Measurements from ENCODE around the gene OR52B2.

OR52B2 gene

DNA sequence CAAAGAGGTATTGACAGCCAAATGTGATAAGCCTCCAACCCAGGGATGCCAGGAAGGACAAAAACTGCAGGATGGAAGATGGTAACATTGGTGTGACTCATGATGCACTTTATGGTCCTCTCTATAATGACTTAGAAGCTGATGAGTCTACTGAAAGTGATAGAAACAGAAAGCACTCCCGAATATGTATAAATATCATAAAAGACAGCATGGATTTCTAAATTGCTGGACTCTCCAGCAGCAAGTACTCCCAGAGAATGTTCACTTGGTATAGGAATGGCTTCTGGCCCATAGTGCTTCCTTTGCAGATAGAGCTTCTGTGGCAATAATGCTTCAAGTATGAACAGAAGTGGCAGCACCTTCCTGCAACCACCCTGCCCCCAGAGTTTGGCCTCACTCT is at the start of gene OR52B2:
OR52B2 (minus strand) TSS at position 101 of the 400 bp plus-strand sequence; CDS start at position 101, 0 bp downstream.
- TF ChIP-seq, protein P1, sequence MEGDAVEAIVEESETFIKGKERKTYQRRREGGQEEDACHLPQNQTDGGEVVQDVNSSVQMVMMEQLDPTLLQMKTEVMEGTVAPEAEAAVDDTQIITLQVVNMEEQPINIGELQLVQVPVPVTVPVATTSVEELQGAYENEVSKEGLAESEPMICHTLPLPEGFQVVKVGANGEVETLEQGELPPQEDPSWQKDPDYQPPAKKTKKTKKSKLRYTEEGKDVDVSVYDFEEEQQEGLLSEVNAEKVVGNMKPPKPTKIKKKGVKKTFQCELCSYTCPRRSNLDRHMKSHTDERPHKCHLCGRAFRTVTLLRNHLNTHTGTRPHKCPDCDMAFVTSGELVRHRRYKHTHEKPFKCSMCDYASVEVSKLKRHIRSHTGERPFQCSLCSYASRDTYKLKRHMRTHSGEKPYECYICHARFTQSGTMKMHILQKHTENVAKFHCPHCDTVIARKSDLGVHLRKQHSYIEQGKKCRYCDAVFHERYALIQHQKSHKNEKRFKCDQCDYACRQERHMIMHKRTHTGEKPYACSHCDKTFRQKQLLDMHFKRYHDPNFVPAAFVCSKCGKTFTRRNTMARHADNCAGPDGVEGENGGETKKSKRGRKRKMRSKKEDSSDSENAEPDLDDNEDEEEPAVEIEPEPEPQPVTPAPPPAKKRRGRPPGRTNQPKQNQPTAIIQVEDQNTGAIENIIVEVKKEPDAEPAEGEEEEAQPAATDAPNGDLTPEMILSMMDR (IDR thresholded peaks at IDR 0.05; ENCODE audit: low read depth, low read length) = no peak
- no peak within 1 kb of the TSS for H3K4me3 ChIP-seq (ENCODE audit: low read depth, low read length)

DNA sequence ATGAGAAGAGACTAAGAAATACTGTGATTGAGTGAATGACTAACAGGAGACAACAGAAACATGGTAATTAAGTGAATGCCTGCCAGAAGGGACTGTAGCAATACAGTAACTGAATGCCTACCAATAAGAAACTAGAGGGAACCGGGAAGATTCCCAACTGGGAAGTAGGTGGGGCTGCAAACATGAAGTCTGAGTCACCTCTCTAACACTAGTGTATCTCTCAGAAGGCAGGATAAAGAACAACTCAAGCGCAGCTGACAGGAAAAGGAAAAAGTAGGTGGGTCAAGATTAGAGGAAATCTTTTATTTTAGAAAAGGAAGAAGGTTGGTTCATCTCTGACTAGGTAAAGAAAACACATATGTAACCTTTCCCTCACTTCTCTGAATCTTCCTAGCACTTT is 49.2 kb upstream of the OR52B2 start:
- no peak overlapping the region for H3K4me3 ChIP-seq (ENCODE audit: low read depth, low read length)
- TF ChIP-seq, protein P1 (IDR thresholded peaks at IDR 0.05; ENCODE audit: low read depth, low read length) = no peak

DNA sequence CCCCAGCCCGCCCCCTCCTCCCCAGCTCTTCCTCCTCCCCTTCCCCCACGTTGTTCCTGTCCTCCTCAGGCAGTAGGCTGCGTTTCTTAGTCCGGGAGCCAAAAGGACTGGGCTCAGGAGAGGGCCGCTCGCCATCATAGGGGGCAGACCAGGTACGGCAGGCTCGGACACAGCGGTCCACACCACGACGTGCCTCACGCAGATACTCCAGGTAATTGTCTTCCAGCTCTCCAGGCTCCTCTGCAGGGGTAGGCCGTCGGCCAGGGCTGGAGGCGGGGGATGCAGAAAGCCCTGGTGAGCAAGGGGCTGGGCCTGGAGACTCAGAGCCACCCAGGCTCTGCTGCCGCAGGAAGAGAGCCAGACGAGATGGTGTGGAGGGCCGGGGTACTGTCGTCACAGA is 47.6 kb upstream of the OR52B2 start:
- no peak overlapping the region for H3K4me3 ChIP-seq (ENCODE audit: low read depth, low read length)
- TF ChIP-seq, protein P1 (IDR thresholded peaks at IDR 0.05; ENCODE audit: low read depth, low read length) = no peak

DNA sequence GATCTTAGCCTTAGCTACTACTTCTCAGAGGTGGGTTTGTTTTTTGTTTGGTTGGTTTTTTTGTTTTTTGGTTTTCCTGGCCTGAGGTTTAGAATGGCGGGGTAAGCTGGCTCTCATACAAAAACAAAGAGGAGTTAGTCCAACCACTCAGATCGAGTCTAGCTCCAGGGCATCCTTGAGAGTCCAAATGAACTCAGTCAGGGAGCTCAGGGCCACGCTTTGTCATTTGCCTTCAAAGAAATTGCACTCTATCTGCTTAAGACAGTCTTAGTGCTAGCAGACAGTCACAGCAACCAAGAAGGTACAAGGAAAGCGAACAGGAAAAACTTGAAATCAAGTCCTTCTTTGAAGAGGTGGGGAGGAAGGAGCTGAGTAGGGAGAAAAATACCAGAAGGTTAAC is 46.4 kb upstream of the OR52B2 start:
- TF ChIP-seq, protein P1 (IDR thresholded peaks at IDR 0.05; ENCODE audit: low read depth, low read length) = no peak
- no peak overlapping the region for H3K4me3 ChIP-seq (ENCODE audit: low read depth, low read length)

DNA sequence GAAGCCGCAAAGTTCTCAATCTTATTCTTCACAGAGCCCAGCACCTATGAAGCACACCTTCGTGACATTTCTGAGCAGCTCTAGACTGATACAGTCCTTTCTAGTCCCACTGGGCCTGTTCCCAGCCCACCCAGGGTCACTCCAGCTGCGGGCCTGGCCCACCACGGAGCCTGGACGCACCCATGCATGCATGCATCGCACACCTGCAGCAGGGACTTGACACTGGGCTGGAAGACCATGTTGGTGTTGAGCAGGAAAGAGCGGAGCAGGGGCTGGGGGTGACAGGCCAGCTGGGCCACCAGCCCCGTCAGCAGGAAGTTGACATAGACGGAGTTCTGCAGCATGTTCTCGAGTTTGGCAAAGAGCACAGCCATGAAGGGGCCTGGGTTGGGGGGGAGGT is 44.4 kb upstream of the OR52B2 start:
- no peak overlapping the region for H3K4me3 ChIP-seq (ENCODE audit: low read depth, low read length)
- TF ChIP-seq, protein P1 (IDR thresholded peaks at IDR 0.05; ENCODE audit: low read depth, low read length) = no peak

DNA sequence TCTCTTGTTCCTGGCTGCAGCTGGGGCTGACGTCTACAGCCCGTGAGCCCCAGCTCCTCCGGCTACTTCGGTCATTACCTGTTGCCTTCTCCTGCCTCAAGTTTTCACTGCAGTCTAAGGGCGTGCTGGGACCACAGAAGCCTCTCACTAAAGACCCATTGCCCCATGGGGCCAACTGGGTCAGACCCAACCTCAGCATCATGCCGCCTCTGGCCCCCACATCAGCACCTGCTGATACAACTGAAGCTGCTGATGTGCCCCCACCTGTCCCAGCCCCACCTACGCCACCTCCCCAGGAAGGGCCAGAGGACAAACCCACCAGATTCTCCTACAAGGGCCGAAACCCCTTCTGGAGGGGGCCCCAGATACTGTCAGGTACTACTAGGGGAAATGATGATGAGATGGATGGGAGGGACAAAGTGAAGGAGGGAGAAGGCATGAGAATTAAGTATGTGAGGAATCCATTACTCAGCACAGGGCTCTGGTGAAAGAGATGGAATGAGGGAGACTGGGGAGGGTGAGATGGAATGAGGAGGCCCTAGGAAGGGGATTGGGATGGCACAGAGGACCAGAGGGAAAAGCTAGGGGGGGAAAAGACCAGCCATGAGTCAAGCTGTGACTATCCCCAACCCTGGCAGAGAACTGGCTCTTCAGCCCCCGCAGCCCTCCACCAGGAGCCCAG is 40.3 kb upstream of the OR52B2 start:
- no peak overlapping the region for H3K4me3 ChIP-seq (ENCODE audit: low read depth, low read length)
- TF ChIP-seq, protein P1 (IDR thresholded peaks at IDR 0.05; ENCODE audit: low read depth, low read length) = no peak

DNA sequence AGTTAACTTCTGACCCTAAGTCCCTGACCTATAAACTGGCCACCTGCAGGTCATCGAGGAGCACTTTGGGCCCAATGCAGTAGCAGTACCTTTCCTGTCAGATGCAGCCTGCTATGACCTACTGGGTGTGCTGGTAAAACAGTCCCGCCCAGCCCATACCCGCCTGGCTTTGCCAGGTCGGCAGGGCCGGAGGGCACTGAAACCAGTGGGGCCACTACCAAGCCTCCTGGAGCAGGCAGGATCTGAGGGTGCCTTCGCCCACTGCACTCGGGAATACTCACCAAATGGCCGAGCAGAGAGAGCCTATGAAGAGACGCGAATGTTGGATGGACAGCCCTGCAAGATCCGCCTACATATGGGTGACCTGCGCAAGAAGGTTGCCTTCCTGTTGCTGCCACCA is 39.7 kb upstream of the OR52B2 start:
- TF ChIP-seq, protein P1 (IDR thresholded peaks at IDR 0.05; ENCODE audit: low read depth, low read length) = no peak

More for the DNA sequence above, 39.7 kb upstream of the OR52B2 start:
- H3K4me3 ChIP-seq (ENCODE audit: low read depth, low read length) = no peak overlapping the region

Measured in WI38 (cell line).